ENCODE results near the gene ARIH2. TPM values are rescaled to one million over a fixed set of nuclear protein-coding genes. Genes with fewer than 3 reads are reported as not detected.

Gene ARIH2
- total and polyA plus RNA-seq, 9 of the 15 experiments (the other 6 are each of a cell fraction or from before 2014, with no cell fraction given) = 27.0 to 120 (median 108) TPM

DNA sequence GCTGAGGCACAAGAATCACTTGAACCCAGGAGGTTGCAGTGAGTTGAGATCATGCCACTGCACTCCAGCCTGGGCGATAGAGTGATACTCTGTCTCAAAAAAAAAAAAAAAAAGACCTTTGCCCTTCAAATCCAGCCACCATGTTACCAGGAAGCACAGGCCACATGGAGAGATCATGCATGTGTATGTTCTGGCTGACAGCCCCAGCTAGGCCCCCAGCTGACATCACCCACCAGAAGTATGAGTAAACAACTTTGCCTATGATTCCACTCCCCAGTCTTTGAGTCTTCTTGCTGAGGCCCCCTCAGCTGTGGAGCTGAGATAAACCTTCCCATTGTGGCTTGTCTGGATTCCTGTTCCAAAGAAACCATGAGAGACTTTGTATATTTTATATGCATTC lies 3.3 kb upstream of the ARIH2 start (continued):
- TF ChIP-seq, protein P1, sequence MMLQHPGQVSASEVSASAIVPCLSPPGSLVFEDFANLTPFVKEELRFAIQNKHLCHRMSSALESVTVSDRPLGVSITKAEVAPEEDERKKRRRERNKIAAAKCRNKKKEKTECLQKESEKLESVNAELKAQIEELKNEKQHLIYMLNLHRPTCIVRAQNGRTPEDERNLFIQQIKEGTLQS (IDR thresholded peaks at IDR 0.05) = peak; percentile 77
- TF ChIP-seq, protein P1 (CRISPR knock-in tag; conservative IDR thresholded peaks at IDR 0.05) = no peak
- no peak for TF ChIP-seq JUND (IDR thresholded peaks at IDR 0.05; ENCODE audit: borderline replicate concordance, low read depth, low read length)
- 0 out of 3 replicates have a peak, but pooled peaks have one; percentile 30 for TF ChIP-seq JUND (tag; IDR thresholded peaks at IDR 0.05; ENCODE audit: borderline replicate concordance, low read depth, low read length)
- no peak for TF ChIP-seq NR2C2 (CRISPR knock-in tag; IDR thresholded peaks at IDR 0.05)
- no peak for TF ChIP-seq NR2C2 (tag; IDR thresholded peaks at IDR 0.05)
- peak; percentile 26; the same call in 1 of the 2 replicates for TF ChIP-seq ZNF384 (IDR thresholded peaks at IDR 0.05; ENCODE audit: low read depth, low read length)
- peak; percentile 37; the same call in 1 of the 2 replicates for TF ChIP-seq ARID1B (IDR thresholded peaks at IDR 0.05)
- peak; percentile 83 for TF ChIP-seq ZNF12 (CRISPR knock-in tag; IDR thresholded peaks at IDR 0.05)
- TF ChIP-seq MYNN (IDR thresholded peaks at IDR 0.05) = no peak
- TF ChIP-seq MYNN (CRISPR knock-in tag; IDR thresholded peaks at IDR 0.05) = no peak
- TF ChIP-seq TSC22D4 (tag; IDR thresholded peaks at IDR 0.05) = no peak
- TF ChIP-seq ZNF408 (CRISPR knock-in tag; IDR thresholded peaks at IDR 0.05; ENCODE audit: low read depth) = no peak
- peak; percentile 8 for TF ChIP-seq DACH1 (IDR thresholded peaks at IDR 0.05; ENCODE audit: partially characterized antibody)
- 0 out of 2 replicates have a peak, but pooled peaks have one; percentile 8 for TF ChIP-seq TAL1 (IDR thresholded peaks at IDR 0.05)
- peak; percentile 36; the same call in 1 of the 2 replicates for TF ChIP-seq MGA (IDR thresholded peaks at IDR 0.05)
- TF ChIP-seq, protein P2, sequence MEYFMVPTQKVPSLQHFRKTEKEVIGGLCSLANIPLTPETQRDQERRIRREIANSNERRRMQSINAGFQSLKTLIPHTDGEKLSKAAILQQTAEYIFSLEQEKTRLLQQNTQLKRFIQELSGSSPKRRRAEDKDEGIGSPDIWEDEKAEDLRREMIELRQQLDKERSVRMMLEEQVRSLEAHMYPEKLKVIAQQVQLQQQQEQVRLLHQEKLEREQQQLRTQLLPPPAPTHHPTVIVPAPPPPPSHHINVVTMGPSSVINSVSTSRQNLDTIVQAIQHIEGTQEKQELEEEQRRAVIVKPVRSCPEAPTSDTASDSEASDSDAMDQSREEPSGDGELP (CRISPR knock-in tag; IDR thresholded peaks at IDR 0.05; ENCODE audit: borderline replicate concordance) = peak; percentile 65; the same call in 1 of the 2 replicates
